OCI-M1 (cell line): ENCODE data around the gene KLHL21.
"Not testable (repeated sequence)": the region's sequence is repeated elsewhere in the genome, so short reads cannot be mapped to it uniquely, and the experiment has no call there.

Experiments used
- DNase-seq: peaks from one replicate; lab custom pipeline; 2025; lab: John Stamatoyannopoulos, UW

KLHL21 gene

GRCh38 chr1:6602669-6603237, at the start of gene KLHL21:
Gene KLHL21, minus strand, starts transcription at chr1:6602869. Its CDS starts 52 bp downstream, at chr1:6602817.
- peak; percentile 92 for DNase-seq

- DNase-seq = no peak
Observed at GRCh38 chr1:6651909-6652308, 49.2 kb upstream of the KLHL21 start.

DNA sequence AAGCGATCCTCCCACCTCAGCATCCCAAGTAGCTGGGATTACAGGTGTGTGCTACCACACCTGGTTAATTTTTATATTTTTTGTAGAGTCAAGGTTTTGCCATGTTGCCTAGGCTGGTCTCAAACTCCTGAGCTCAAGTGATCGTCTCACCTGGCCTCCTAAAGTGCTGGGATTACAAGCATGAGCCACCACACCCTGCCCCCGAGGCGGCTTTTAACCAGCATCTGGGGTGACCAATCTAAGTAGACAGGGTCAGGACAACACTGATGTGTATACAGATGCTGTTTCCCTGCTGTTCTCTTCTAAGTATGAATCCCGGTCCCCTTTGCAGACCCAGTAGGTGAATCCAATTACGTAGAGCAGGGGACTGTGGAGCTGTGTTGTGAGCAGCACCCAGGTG, 45.9 kb upstream of the KLHL21 start:
- no peak for DNase-seq

DNA sequence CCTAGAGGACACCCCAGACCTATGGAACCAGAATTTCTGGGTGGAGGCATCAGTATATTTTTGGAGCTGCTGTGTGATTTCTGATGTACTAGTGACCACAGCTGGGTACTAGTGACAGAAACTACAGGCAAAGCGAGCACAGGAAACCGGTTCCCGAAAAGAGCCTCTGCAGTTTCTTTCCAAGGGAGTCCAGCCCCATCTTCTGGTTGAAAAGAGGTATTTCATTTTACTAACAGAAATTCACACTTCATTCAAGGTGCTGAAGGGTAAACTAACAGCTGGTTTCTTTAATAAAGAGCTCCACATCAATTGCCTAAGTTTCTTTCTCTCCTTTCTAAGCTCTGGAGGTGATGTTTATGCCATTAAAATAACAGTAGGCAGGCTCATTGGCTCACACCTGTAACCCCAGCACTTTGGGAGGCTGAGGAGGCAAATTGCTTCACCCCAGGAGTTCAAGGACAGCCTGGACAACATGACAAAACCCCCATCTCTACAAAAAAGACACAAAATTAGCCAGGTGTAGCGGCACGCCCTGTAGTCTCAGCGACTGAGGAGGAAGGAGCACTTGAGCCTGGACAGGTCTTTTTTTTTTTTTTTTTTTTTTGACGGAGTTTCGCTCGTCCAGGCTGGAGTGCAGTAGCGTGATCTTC, 44.0 kb upstream of the KLHL21 start:
- DNase-seq = peak; percentile 52

- no peak for DNase-seq
Observed at GRCh38 chr1:6645018-6645417, 42.3 kb upstream of the KLHL21 start.

- DNase-seq = not testable (repeated sequence)
Observed at GRCh38 chr1:6640867-6641266, 38.2 kb upstream of the KLHL21 start.

DNA sequence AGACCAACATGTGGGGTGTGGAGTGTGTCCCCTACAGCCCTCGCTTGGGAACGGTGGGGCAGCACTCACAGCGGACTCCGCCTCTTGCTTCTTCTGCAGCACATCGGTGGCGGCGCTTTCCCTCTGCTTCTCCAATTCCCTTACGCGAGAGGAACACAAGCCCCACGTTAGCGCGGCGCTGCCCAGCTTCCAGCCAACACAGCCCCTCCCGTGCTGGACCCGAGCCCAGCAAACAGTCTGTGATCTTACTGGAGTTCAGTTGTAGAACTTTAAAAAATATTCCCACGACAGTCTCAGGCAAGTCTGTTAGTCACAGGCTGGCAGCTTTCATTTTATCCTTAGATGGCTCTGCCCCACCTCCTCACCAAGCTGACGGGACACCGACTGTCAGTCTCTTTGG, 35.6 kb upstream of the KLHL21 start:
- DNase-seq = no peak

DNA sequence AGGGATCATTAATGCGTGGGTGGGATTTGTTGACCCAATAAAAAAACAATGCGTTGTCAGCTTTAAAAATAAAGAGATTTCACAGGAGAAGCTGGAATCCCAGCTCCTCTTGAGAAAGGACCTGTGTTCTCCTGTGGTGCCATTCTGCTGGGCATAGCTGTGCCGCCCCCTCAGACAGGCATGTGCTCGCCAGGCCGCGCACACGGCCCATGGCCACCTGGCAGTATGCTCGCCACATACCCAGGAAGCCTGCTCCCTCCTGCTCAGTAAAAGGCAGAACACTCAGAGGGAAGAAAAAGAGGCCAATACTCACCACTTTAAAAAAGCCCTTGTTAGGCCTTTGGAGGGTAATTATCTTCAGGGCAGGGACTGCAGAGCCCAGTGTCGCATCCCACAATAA, 35.1 kb upstream of the KLHL21 start:
- no peak for DNase-seq

GRCh38 chr1:6636778-6637177, 34.1 kb upstream of the KLHL21 start:
- DNase-seq = not testable (repeated sequence)

GRCh38 chr1:6635910-6636760, 33.5 kb upstream of the KLHL21 start:
- no peak for DNase-seq

- no peak for DNase-seq
Observed at GRCh38 chr1:6635161-6635909, 32.7 kb upstream of the KLHL21 start.

DNA sequence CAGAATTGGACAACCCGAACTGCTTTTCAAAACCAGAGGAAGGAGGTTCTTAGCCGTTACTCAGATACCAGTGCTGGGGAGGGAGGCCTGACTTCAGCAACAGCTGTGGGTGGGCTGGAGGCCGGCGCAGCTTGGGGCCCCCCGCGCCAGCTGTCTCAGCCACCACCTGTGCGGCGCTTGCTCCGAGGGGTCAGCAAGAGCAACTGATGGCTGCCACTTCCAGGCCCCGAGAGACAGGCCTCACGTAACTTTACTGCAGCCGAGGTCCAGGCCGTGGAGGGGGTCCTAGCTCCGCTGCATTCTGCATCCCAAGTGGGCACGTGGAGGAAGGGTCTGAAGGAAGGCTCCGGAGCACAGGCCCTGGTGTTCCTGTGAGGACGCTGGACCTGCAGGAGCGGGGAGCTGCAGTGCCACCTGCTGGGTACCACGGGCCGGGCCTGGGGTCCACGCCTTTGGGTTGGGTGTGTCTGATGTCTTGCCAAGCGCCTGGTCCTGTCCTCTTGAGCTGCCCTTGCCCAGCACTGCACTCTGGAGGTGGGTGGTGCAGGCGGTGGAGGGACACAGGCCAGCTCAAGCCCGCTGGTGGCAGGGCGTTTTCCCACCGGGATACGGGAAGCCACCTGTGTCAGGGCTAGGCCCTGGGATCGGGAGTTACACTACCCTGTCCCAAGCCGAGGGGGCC, 31.8 kb upstream of the KLHL21 start:
- peak; percentile 25 for DNase-seq

GRCh38 chr1:6632588-6633514, 30.2 kb upstream of the KLHL21 start:
- DNase-seq = no peak

DNA sequence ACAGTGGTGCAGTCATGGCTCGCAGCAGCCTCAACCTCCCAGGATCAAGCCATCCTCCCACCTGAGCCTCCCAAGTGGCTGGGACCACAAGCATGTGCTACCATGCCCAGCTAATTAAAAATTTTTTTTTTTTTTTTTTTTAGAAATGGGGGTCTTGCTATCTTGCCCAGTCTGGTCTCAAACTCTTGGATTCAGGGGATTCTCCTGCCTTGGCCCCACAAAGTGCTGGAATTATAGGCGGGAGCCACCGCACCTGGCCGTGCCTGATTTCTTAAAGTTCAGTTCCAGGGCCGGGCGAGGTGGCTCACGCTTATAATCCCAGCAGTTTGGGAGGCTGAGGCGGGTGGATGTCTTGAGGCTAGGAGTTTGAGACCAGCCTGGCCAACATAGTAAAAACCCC, 28.4 kb upstream of the KLHL21 start:
- no peak for DNase-seq

DNA sequence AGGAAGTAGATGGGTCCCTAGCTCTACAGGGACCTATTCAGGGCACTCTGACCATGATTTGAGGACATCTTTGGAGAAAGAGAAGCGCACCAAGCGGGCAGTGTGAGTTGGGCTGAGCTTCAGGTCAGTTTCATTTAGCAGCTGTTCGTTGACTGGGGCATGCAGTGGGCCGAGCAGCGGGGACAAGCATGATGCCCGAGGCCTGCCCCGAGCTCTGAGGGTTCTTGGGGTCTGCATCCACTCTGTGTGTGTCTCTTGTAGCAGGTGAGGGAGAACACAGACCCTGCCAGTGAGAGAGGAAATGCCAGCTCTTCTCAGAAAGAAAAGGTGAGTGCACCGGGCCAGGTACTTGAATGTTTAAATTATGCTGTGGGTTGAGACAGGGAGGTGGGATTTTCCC, 27.4 kb upstream of the KLHL21 start:
- no peak for DNase-seq

DNA sequence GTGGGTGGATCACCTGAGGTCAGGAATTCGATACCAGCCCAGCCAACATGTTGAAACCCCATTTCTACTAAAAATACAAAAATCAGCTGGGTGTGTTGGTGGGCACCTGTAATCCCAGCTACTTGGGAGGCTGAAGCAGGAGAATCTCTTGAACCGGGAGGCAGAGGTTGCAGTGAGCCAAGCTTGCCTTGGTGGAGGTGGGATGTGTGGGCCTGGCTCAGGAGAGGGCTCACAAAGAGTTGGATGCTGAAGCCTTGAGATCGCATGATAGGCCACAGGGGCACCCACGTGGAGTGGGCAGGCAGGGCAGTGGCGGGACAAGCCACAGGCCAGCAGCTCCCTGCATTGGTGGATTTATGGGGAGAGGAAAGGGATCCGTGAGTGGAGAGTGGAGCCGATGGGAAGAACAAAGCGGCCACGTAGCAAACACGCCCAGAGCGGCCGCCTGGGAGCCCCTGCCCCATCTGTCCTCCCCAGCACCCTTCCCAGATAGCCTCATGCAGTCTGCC, 26.4 kb upstream of the KLHL21 start:
- DNase-seq = no peak

GRCh38 chr1:6627841-6628545, 25.3 kb upstream of the KLHL21 start:
- DNase-seq = no peak

GRCh38 chr1:6627031-6627430, 24.4 kb upstream of the KLHL21 start:
- no peak for DNase-seq

DNA sequence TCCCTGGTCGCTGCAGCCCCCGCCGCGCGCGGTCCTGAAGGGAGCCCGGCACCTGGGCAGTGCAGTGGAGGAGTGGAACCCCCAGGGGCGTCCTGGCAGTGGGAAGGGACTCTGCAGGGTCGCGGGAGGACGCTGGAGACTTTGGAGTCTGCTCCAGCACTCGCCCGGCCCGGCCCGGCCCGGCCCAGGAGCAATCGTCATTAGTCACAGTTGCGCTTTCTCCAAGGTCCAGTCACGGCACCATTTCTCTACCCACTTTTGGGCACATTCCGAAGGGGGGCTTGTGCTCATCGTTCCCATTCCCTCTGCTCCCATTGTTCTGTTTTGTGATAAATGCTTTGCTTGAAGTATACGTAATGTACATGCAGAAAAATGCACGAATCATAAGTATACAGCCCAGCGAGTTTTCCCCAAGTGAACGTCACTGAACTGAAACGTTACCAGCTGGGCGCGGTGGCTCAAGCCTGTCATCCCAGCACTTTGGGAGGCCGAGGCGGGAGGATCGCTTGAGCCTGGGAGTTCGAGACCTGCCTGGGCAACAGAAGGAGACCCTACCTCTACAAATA, 23.0 kb upstream of the KLHL21 start:
- peak; percentile 60 for DNase-seq
